GM19025 (cell line): ENCODE measurements around the gene CALHM6.
"Not testable (repeated sequence)": the region's sequence is repeated elsewhere in the genome, so short reads cannot be mapped to it uniquely, and the experiment has no call there.

ENCODE experiments used
- ATAC-seq: cut with Tn5 transposase; IDR thresholded peaks from one replicate; pipeline ENCODE4 v1.9.1; 2021; ENCODE audit warnings: mild to moderate bottlenecking, low read depth, moderate library complexity; ENCODE audit not compliant: unreplicated experiment

The CALHM6 gene

GRCh38 chr6:116472706-116473105 lies 11.5 kb downstream of the CALHM6 start:
- ATAC-seq = no peak

DNA sequence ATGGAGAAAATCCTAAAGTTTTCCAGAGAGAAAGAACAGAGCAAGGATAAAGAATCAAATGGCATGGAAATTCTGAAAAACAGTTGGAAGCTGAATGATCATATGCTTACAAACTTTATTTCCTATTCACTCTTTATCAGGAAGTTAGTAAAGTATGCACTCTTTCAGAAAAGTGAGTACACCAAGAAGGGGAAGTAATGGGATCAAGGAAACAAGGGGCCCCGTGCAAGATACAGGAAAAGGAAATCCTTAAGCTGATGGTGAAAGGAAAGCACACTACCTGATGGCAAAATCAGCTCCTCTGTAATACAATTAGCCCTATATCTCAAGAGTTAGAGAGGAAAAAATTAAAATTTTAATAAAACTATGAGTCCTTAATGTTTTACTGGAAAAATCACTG lies 14.0 kb downstream of the CALHM6 start:
- ATAC-seq = no peak

GRCh38 chr6:116476002-116476678 lies 15.0 kb downstream of the CALHM6 start:
- peak; percentile 100 for ATAC-seq

GRCh38 chr6:116482780-116483179 lies 21.6 kb downstream of the CALHM6 start:
- no peak for ATAC-seq

- ATAC-seq = no peak
Measured at GRCh38 chr6:116483616-116484015, 22.4 kb downstream of the CALHM6 start.

DNA sequence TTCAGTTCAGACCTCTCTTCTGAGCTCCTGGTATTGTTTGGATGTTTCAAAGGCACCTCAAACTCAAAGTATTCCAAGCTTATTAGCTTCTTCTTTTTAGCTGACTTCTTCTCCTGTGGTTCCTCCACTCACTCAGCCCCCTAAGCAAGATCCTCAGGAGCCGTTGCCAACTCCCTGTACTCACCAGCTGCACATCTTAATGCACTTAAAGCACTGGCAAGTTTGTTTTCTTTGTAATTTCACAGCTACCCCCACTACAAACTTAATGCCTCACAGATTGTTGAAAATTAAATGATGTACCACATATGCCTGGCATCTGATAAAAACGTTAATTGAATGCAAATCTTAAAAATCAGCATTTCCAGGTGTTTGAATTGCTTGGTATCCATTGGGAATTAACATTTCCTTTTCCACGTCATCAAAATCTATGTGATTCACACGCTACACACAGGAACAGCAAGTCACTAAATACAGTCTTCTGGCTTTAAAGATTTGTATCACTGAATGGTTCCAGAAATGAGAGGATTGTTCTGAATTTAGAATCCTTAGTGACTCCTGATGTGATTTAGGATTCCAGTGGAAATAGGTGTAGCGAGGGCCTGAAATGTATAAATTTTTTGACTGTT lies 24.5 kb downstream of the CALHM6 start:
- ATAC-seq = no peak

DNA sequence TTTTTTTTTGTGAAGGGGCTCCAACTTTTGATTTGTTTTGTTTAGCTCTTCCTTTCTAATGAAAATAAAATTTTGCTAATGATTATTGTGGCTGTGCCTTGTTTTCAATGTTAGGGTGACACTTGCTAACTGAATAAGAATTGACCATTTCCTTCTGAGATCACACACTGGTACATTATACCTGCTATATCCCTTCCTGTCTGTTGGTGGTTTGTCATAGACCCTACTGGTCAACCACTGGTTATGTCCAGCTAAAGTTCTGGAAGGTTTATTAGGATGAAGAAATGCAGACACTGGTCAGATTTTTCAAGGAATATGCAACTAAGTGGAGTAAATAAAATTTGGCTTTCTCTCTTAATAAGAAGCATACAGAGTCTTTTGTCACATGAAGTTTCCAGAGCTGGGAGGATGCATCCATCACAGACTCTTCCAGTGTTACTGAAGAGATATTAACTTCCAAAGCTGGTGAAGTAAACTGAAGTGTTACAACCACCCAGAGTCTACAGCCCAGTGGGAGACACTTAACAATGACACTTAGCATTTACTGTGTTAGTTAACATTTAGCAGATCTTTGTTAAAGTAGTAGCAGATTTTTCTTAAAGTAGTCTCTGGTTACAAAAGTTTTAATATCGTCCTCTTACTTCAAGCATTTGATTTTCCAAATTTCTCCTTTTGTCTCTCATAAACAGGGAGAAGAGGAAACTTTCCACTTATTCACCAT lies 30.6 kb downstream of the CALHM6 start:
- ATAC-seq = no peak

DNA sequence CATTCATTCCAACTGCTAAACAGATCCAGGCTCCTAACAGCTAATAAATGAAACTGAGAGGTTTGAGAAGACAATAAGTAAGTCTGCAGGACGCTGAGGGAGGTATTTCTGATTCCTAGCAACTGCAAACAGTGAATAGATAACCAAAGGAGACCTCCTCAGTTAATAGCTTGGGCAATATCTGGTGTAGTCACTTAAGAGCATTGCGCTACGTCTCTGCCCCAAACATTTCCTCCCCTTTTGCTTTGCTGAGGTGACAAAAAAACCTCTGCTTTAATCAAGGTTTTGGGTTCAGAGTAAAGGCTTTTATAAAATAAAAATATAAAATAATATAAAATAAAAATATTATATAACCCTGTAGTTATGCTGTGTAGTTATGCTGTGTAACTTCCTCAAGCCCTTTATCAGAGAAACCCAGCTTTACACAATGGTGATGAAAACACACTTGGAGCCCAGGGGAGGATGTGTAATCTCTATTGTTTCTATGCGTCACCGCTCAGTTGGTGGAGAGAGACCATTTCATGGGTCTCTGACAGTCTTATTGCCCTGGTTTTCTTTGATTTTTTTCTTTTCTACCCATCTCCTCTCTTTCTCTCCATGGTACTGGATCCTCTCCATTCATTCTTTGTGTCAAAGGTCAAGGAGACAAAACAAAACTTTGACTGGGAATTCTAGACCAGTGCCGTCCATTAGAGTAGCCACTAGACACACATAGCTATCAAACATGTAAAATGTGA lies 31.3 kb downstream of the CALHM6 start:
- no peak for ATAC-seq

DNA sequence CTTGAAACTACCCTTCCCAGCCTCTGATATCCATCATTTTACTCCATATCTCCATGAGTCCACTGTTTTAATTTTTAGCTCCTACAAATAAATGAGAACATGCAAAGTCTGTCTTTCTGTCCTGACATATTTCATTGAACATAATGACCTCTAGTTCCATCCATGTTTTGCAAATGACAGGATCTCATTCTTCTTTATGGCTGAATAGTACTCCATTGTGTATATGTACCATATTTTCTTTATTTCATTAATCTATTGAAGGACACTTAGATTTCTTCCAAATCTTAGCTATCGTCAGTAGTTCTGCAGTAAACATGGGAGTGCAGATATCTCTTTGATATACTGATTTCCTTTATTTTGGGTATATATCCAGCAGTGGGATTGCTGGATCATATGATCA lies 34.0 kb downstream of the CALHM6 start:
- not testable (repeated sequence) for ATAC-seq

- no peak for ATAC-seq
Measured at GRCh38 chr6:116497113-116497676, 36.0 kb downstream of the CALHM6 start.

- no peak for ATAC-seq
Measured at GRCh38 chr6:116500969-116501433, 39.8 kb downstream of the CALHM6 start.

DNA sequence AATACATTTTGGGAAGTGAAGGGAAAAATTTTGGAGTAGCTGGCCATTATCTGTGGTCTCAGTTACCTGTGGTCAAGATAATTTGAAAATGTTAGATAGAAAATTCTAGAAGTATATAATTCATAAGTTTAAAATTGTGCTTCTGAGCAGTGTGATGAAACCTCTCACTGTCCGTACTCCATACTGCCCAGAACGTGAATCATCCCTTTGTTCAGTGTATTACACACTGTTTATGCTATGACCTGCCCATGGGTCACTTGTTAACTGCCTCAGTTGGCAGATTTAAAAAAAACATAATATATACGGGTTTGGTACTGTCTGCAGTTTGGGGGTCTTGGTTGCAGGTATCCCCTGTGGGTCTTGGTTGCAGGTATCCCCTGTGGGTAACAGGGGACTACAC lies 46.1 kb downstream of the CALHM6 start:
- ATAC-seq = no peak

DNA sequence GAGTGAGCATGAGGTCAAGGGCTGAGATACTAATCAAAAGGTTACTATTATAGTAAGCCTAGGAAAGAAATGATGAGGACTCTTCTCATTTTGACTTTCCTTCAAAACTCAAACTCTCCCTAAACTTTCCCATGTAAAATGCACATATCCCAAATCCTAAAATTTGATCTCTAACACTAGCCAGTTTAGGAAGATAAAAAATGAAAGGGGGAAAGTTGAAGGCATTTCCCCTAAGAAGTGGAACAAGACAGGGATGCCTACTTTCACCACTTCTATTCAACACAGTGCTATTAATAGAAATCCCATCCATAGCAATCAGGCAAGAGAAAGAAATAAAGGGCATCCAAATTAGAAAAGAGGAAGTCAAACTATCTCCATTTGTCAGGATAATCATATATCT lies 47.4 kb downstream of the CALHM6 start:
- no peak for ATAC-seq

DNA sequence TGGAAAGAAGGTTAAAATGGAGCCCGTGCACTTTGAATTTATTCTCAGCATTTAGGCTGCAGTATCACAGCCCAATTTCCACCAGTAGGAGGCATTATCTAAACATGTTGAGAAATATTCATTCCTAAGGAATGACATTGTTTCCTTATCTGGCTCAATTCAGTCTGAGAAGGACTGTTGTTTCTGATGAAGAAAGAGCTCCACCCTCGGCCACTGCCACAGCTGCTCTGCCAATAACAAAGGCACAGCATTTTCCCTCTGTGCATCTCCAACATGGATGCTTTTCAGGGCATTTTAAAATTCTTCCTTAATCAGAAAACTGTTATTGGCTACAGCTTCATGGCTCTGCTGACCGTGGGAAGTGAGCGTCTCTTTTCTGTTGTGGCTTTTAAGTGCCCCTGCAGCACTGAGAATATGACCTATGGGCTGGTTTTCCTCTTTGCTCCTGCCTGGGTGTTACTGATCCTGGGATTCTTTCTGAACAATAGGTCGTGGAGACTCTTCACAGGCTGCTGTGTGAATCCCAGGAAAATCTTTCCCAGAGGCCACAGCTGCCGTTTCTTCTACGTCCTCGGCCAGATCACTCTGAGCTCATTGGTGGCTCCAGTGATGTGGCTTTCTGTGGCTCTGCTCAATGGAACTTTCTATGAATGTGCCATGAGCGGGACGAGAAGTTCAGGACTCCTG lies 50.4 kb downstream of the CALHM6 start, which contains the start of gene CALHM5:
CALHM5 (plus strand) TSS at position 216 of the 687 bp plus-strand sequence; CDS start at position 274, 58 bp downstream.
- ATAC-seq = no peak

DNA sequence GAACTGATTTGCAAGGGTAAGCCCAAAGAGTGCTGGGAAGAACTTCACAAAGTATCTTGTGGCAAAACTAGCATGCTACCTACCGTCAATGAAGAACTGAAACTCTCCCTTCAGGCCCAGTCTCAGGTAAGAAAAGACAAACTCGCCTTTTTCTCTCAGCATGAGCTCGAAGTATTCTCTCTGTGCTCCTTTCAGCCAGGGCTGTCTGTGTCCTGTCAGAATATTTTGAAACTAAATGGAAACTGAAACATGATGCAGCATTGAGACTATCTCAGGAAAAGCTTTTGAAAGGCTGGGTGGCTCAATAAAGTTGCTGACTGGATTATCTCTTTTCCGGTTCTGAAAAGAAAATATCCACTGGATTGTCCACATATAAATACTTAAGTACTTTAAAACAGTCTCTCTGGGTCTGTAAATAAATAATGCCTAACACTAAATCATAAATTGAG lies 51.0 kb downstream of the CALHM6 start:
- no peak for ATAC-seq

GRCh38 chr6:116512734-116513133 lies 51.6 kb downstream of the CALHM6 start:
- ATAC-seq = no peak
